Activated T-helper 1 cell treated with anti-CD3 and anti-CD28 coated beads, Interleukin-2, amount 50 U/mL, for 16 hours (primary cell): ENCODE data around the gene PSME4.
"Not testable (repeated sequence)": the region's sequence is repeated elsewhere in the genome, so short reads cannot be mapped to it uniquely, and the experiment has no call there.

Source experiments
- DNase-seq, 2 donors: peaks; one replicate each; pipeline ENCODE4 v3.0.0-alpha.2; 2020; ENCODE audit warnings: low read depth in 1 of 2, low spot score in 1 of 2

PSME4 gene

DNA sequence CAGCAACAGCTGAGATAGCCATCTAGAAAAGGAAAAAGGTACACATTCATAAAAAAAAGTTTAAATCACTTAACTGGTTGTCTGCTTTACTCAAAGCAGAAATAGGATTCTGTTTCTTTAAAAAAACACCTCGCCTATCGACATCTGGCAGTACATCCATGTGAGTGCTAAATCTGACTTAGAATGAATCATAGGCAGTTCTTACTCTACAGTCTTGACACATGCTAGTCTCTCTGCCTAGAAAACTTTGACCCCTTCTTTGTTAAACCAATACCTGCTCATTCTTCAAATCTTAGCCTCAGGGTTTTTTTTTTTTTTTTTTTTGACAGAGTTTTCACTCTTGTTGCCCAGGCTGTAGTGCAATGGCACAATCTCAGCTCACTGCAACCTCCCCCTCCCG lies 73.9 kb downstream of the PSME4 start:
- DNase-seq = no peak

DNA sequence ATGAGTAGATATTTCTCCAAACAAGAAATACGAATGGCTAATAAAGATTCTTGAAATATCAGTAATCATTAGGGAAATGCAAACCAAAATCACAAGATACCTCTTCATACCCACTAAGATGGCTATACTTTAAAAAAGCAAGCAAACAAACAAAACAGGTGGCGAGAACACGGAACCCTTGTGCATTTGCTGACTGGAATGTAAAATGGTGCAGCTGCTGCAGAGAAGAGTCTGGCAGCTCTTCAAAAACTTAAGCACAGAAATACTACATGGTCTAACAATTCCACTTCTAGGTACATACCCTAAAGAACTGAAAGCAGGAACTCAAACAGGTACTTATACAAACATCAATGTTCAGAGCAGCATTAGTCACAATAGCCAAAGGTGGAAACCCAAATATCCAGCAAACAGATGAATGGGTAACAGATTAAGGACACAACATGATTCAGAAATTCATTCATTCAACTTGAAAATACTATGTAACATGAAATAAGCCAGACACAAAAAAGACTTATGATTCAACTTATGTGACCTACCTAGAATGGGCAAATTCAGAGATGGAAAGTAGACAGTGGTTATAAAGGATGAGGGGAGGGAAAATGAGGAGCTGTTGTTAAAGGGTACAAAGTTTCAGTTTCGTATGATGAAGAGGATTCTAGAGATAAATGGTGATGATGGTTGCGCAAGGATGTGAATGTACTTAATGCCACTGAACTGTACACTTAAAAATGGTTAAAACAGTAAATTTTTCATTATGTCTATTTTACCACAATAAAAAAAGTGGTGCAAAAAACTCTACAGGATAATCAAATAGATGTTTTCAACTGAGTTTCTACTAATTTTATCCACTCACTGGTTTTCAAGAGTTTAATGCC lies 84.2 kb downstream of the PSME4 start:
- DNase-seq = no peak

DNA sequence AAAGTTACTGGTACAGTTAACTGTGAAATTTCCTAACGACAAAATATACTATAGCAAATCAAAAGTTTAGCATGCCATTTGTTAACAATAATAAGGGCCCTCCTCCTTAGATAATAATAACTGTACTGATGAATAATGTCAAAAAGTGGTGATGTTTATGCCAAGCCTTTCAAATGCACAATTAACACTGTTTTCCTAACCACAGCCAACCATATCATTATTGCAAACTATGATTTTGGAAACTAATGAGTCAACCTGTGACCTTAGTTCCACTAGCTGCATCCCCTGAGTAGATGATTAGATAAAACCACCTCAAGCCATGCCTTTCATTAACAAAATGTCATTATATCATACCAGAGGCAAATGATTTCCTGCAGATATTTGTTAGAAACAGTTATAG lies 85.9 kb downstream of the PSME4 start:
- no peak for DNase-seq

DNA sequence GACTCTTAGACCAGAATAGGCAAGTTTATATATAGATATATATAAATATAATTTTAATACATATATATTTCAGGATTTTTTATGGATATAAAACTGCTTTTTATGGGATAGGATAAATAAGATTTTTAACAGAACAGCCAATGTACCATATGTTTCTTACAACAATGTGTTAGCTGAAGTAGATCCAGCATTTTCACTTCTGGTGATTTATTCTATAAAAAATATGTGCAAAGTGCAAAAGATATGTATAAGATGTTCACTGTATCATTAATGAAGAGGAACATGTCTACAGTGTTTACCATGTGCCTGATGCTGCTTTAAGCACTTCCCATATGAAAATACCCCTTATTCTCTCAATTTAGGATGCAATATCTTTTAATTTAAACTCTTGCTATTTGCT lies 88.8 kb downstream of the PSME4 start:
- no peak for DNase-seq

DNA sequence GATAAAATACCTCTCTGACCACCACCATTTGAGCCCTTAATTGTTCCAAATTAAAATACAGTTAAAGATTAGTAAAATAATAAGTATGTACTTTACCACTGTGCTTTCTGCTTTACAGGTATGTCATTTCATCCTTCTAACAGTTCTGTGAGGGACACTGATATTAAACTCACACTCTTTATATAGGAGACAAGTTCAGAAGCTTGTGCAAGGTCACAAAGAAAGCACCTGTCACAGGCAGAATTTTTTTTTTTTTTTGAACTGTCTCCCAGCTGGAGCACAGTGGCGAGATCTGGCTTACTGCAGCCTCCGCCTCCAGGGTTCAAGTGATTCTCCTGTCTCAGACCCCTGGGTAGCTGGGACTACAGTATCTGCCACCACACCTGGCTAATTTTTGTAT lies 89.4 kb downstream of the PSME4 start:
- no peak for DNase-seq

DNA sequence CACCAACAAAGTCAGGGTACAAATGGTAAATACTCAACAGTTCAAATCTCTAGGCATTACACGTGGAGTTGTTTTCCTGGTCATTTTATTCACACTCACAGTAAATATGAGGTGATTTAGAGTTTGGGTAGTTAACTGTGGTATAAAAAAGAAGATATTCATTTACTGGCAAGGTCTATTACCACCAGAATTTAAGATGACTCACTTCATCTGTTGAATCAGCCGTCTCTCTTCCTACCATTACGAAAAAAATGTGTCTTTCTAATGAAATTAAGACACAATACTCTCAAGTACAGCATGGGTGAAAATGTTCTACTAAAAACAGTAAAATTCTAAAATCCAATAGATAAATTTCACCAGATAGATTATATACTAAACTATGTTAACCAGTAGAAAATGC lies 90.0 kb downstream of the PSME4 start:
- DNase-seq = no peak

DNA sequence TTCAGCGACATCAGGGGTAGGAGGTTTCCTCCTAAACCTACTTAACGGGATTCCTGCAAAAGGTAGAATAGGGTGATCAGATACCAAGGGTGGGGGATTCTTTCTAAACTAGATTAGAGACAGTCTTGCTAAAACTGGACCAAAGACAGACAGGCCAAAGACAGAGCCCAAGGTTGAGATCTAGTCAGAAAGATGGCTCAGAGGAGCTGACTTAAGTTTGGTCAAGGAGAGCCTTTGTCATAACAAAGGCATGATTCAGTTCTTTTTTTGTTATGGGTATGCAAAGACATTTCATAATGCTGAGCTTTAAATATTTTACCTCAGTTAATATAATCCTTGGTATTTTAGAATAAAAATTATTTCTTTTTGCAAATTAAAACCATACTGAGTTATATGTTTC lies 93.2 kb downstream of the PSME4 start:
- no peak for DNase-seq

DNA sequence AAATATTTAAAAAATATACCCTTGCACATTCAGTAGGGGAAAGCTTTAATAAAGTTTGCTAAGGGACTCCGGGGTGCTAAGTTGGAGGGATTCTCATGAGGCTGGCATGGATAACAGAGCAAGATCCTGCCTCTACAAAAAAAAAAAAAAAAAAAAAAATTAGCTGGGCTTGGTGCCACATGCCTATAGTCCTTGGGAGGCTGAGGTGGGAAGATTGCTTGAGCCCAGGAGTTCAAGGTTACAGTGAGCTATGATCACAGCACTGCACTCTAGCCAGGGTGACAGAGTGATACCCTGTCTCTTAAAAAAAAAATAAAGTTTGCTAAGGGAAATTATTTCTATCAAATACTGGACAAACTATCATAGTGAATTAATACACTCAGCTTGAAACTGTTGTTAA lies 93.7 kb downstream of the PSME4 start:
- DNase-seq = no peak

DNA sequence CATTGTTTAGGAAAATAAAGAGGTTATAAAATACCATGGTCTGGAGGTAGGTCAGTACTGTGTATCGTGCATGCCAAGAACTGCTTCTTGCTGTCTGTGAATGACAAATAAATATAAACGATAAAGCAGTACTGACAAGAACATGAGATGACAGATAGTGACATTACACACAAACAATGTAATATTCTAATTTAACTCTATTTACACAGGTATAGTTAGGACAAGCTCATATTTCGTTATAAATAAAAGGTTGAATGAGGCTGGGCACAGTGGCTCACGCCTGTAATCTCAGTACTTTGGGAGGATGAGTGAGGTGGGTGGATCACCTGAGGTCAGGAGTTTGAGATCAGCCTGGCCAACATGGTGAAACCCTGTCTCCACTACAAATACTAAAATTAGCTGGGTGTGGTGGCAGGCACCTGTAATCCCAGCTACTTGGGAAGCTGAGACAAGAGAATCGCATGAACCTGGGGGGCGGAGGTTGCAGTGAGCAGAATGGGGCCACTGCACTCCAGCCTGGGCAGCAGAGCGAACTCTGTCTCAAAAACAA lies 96.3 kb downstream of the PSME4 start:
- no peak for DNase-seq

DNA sequence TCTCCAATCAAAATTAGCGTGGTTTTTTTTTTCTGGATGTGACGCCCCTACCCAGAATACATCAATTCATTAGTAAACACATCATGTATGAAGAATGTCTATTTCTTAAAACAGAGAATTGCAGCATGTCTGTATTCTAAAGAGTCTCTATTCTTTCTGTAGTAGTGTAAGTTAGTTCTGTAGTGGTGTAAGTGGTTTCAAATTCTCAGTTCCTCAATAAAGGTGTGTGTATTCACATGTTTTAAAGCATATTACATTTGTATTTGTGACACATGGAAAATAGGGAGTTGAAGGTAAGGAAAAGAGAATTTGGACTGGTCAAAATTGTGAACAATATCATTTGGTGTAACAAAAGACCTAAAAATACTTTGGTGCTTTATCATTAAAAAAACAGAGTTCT lies 103.0 kb downstream of the PSME4 start:
- DNase-seq = no peak

DNA sequence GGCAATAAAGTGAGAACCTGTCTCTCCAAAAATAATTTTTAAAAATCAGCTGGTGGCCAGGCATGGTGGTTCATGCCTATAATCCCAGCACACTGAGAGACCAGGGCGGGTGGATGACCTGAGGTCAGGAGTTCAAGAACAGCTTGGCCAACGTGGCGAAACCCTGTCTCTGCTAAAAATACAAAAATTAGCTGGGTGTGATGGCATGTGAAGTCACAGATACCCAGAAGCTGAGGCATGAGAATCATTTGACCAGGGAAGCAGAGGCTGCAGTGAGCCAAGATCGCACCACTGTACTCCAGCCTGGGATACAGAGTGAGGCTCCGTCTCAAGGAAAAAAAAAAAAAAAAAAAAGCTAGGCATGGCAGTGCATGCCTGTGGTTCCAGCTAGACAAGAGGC lies 103.6 kb downstream of the PSME4 start:
- DNase-seq = no peak

DNA sequence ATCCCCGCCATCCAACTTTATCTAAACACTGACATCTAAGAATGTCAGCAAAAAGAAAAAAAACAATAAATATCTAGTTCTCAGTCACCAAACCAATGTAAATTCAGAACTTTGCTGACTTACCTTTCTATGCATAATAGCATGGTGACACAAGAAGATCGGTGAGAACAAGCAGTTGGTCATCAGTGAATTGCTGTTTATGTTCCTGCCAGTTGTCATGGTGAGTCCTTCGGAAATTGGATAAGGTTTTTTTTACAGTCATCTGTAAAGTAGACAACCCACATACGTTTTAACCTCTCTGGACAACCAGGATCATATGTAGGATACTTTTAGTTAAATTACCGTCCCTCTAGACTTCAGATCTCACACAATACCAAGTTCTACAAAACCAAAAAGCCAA lies 104.8 kb downstream of the PSME4 start:
- DNase-seq = no peak

DNA sequence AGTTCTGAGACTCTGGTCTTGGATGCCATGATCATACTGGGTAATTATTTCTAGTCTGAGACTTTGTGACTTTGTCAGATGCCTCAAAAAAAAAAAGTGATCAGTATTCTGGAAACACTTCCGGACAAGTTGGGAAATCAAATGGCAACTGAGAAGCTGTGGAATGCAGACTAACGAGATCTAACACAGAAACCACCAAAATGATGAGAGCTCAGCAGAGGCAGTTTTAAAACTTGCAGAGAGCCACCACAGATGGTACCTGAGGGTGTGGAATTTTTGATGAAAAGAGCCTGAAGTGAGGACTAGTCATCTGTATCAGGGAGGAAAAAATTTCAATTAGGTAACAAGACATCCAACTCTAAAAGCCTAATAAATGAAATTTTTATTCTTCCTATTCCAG lies 105.5 kb downstream of the PSME4 start:
- DNase-seq = no peak

DNA sequence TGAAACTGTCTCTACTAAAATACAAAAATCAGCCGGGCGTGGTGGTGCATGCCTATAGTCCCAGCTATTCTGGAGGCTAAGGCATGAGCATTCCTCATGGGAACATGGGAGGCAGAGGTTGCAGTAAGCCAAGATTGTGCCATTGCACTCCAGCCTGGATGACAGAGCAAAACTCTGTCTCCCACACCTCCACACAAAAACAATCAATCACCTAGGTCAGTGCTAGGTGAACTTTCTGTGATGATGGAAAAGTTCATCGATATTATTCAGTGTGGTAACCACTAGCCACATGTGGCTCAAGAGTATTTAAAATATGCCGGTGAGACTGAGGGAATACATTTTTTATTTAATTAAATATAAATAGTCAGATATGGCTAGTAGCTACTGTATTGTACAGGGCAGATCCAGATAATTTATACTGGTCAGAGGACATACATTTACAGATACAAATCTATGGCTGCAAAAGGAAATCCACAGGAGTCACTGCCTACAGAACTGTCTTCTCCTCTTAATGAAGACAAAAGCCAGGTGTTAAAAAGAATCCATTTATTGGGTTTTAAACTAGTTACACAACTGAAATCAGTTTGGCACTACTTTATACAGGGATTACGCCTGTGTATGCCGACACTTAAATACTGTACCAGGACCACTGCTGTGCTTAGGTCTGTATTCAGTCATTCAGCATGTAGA lies 107.1 kb downstream of the PSME4 start:
- no peak for DNase-seq

DNA sequence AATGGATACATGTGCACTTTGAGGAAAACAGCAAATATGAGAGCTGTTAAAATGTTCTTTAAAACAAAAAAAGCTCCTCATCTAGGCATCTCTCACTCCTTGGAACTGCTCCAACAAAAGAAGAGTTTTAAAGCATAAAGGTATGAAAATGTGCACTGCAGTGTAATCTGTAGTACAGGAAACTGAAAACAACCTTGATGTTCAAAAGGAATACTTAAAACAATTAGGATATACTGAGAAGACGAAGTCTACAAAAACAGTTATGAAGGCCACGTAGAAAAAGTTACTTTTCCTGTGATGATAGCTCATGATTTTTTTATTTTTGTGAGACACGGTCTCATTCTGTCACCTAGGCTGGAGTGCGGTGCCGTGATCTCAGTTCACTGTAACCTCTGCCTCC lies 109.0 kb downstream of the PSME4 start:
- no peak for DNase-seq

DNA sequence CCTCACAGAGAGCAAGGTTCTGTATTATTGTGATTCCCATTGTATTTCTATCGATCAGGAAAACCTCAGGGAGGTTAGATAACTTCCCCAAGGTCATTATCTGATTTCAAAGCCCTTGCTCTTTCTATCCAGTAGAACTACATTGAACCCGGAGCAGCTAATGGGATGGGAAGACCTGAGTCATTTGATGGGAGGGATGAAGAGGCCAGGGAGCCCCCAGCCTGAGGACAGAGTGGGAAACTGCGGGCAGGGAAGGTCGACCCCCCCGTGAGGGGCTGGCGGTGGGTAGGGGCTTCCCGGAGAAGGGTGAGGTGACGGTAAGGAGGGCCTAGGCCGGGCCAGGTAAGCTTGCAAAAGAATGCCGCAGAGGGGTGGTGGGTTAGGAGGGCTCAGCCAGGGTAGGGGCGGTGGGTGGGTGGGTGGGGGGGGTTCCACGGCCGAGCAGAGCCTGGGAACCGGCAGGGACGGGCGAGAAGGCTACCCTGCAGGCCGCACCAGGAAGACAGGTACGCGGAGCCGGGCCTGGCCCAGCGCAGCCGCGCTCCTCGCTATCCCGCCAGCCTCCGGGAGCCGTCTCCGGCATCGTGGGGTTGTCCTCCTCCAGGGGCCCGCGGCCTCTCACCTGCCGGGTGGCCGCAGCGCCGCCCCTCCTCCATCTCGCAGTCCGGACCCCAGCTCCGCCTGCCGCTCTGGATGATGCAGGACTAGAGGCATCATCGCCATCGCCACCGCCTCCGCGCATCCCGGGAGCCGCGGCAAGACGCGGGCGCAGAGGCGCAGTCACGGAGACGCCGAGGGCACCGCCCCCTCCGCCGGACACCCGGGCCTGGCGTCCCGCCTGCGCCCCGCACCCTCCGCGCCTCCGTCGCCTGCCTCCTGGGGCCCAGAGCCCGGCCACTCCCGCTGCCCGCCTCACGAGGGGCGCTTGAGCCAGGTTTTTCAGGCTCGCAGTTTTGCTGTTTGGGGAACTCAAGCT lies 111.3 kb downstream of the PSME4 start, which contains the start of gene GPR75:
TSS of gene GPR75 (minus strand) at position 762 of the 976 bp plus-strand sequence. CDS start 5,211 bp downstream, outside the sequence.
- no peak for DNase-seq

DNA sequence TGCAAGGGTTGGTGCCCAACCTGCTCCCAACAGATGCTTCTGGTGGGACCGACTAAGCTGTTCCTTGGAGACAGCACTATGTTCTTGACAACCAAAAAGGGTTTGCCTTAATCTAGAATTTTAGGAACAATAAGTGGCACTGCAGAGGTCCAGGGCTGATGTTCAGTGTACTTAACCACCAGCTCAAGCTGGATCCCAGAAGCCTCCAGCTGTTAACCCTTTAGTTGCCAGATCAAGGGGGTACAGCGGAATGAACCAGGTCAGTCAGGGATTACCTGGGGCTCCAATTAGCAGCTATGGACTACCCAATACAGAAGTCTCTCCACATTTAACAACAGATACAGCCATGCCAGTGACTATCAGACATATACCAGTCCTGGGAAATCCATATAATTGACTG lies 114.5 kb downstream of the PSME4 start:
- DNase-seq = no peak

DNA sequence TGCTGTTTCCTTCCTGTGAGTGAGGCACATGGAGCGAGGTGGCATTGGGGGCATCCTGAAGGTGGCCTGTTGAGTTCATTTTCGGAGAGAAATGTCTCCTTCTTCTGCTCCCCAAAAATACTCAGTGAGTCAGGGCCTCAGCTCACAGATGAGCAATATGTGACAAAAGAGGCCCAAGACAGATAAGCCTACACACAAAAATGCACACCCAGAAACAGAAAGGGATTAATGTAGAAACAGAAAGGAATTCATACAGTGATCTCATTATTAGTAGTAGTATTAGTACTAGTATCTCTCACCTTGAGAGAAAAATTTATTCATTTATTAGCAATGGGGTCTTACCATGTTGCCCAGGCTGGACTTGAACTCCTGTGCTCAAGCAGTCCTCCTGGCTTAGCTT lies 116.1 kb downstream of the PSME4 start:
- DNase-seq = no peak

DNA sequence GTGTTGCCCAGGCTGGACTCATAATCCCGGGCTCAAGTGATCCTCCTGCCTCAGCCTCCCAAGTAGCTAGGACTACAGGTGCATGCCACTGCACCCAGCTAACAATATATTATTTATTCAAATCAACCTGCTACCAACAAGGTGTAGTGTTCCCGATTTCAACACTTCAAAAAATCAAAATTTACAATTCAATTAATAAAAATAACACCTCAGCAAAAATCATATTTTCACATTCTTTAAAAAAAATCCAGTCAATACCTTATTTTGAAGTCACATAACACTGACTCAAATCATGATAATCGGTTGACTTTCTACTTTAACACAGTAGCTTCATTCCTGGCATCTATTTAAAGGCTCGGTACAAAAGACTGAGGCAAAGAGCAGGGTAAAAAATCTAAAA lies 118.3 kb downstream of the PSME4 start:
- DNase-seq = no peak

DNA sequence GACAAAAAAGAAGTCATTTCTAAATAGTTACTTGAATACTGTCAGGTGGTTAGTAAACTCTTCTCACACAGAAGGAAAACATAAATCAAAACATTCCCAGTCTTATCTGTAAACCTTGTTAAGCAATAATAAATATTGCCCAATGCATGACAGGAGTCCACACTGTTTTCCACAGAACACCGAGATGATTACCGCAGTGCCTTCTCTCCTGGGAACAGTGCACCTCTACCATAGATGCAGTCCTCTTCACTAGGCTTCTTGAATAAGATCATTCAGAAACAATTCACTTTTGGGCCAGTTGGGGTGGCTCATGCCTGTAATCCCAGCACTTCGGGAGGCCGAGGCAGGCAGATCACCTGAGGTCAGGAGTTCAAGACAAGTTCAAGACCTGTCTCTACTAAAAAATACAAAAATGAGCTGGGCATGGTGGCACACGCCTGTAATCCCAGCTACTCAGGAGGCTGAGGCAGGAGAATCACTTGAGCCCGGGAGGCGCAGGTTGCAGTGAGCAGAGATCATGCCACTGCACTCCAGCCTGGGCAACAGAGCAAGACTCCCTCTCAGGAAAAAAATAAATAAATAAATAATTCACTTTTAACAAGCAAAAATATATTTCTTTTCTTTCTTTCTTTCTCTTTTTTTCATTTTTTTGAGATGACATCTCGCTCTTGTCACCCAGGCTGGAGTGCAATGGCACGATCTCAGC lies 119.6 kb downstream of the PSME4 start:
- not testable (repeated sequence) for DNase-seq

DNA sequence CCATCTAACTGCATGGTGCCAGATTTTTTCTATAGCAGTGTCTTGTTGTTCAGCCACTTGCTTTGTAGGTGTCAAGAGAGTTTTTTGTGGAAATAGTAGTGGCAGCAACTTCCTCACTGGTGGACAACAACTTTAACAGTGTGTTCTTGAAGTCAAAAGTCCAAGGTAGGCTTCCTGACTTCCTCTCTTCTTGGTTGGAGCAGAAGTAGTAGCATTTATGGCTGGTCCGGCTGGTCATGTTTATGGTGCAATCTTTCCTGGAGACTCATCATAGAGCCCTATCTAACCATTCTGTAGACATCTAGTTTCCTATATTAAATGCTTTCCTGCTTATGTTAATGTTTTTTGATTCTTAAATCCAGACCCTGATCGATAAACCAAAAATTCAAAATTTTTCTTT lies 122.7 kb downstream of the PSME4 start:
- DNase-seq = no peak
